GM04503 (cell line): ENCODE data around the gene HSPA2.
"Not testable (repeated sequence)": the region's sequence is repeated elsewhere in the genome, so short reads cannot be mapped to it uniquely, and the experiment has no call there.

ENCODE experiments used
- DNase-seq: peaks from one replicate; pipeline ENCODE4 v3.0.0-alpha.2; 2012; ENCODE audit warnings: low read depth

The HSPA2 gene

GRCh38 chr14:64515053-64515452, 25.5 kb upstream of the HSPA2 start:
- no peak for DNase-seq

GRCh38 chr14:64516969-64517368, 23.6 kb upstream of the HSPA2 start:
- no peak for DNase-seq

- DNase-seq: not testable (repeated sequence)
These were observed 22.9 kb upstream of the HSPA2 start for GRCh38 chr14:64517667-64518066.

DNA sequence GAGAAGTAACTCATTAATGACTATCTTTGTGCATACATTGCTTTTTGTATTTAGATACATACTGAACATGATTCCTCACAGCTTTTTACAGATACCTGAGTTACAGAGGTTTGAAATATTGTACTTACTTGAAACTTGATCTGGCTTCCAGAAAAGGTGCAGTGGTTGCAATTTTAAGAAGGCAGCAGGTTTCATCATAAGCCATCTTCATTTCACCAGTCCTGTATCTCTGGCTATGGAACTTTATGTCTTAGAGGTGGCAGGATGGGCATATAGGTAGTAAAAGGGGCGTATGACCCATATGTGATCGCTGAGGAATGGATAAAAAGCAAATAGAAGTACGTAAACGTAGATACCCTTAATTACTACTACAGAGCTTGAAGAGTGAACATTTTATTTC, 22.3 kb upstream of the HSPA2 start:
- no peak for DNase-seq

- no peak for DNase-seq
These were observed 19.8 kb upstream of the HSPA2 start for GRCh38 chr14:64520699-64521098.

DNA sequence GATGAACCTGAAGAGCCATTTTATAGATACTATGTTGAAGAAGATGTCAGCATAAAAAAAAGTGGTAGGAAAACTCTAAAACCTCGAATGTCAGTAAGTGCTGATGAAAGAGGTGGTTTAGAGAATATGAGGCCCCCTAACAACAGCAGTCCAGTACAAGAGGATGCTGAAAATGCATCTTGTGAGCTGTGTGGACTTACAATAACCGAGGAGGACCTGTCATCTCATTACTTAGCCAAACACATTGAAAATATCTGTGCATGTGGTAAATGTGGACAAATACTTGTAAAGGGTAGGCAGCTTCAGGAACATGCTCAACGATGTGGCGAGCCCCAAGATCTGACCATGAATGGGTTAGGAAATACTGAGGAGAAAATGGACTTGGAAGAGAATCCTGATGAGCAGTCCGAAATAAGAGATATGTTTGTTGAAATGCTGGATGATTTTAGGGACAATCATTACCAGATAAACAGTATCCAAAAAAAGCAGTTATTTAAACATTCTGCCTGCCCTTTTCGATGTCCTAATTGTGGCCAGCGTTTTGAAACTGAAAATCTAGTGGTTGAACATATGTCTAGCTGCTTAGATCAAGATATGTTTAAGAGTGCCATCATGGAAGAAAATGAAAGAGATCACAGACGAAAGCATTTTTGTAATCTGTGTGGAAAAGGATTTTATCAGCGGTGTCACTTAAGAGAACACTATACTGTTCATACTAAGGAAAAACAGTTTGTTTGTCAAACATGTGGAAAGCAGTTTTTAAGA, 17.8 kb upstream of the HSPA2 start:
- DNase-seq: no peak

GRCh38 chr14:64525354-64525753, 15.2 kb upstream of the HSPA2 start:
- DNase-seq: no peak

DNA sequence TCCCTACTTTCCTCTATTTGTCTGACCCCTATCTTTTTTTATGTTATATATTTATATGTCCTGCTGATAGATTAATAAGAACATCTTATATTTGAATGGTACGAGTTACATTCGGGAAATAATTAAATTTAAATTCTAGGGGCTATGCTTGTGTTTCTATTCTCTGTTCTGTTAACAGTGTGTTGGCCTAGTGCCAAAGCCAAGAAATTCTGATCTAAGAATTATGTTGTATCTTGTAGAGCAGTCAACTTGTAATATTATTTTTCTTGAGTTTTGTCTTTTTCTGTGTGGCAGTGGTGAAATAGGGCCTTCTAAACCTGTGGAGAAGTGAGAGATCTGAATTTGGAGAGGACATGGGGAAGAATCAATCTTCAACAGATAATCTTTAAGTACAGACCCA, 9.0 kb upstream of the HSPA2 start:
- no peak for DNase-seq

GRCh38 chr14:64536488-64537245, 3.9 kb upstream of the HSPA2 start:
- peak; percentile 70 for DNase-seq

- DNase-seq: no peak
These were observed 875 bp downstream of the HSPA2 start for GRCh38 chr14:64541261-64541971.

DNA sequence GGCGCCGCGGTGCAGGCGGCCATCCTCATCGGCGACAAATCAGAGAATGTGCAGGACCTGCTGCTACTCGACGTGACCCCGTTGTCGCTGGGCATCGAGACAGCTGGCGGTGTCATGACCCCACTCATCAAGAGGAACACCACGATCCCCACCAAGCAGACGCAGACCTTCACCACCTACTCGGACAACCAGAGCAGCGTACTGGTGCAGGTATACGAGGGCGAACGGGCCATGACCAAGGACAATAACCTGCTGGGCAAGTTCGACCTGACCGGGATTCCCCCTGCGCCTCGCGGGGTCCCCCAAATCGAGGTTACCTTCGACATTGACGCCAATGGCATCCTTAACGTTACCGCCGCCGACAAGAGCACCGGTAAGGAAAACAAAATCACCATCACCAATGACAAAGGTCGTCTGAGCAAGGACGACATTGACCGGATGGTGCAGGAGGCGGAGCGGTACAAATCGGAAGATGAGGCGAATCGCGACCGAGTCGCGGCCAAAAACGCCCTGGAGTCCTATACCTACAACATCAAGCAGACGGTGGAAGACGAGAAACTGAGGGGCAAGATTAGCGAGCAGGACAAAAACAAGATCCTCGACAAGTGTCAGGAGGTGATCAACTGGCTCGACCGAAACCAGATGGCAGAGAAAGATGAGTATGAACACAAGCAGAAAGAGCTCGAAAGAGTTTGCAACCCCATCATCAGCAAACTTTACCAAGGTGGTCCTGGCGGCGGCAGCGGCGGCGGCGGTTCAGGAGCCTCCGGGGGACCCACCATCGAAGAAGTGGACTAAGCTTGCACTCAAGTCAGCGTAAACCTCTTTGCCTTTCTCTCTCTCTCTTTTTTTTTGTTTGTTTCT, 1.7 kb downstream of the HSPA2 start:
- DNase-seq: no peak

- no peak for DNase-seq
These were observed 2.3 kb downstream of the HSPA2 start for GRCh38 chr14:64542836-64543201.

GRCh38 chr14:64544607-64545312, 4.2 kb downstream of the HSPA2 start:
- DNase-seq: no peak

GRCh38 chr14:64549016-64549415, 8.5 kb downstream of the HSPA2 start:
- no peak for DNase-seq

- no peak for DNase-seq
These were observed 9.5 kb downstream of the HSPA2 start, which contains the start of gene PPP1R36 for GRCh38 chr14:64549791-64550620. TSS of gene PPP1R36 (plus strand) at chr14:64549961. CDS start at chr14:64549998, 37 bp downstream.

DNA sequence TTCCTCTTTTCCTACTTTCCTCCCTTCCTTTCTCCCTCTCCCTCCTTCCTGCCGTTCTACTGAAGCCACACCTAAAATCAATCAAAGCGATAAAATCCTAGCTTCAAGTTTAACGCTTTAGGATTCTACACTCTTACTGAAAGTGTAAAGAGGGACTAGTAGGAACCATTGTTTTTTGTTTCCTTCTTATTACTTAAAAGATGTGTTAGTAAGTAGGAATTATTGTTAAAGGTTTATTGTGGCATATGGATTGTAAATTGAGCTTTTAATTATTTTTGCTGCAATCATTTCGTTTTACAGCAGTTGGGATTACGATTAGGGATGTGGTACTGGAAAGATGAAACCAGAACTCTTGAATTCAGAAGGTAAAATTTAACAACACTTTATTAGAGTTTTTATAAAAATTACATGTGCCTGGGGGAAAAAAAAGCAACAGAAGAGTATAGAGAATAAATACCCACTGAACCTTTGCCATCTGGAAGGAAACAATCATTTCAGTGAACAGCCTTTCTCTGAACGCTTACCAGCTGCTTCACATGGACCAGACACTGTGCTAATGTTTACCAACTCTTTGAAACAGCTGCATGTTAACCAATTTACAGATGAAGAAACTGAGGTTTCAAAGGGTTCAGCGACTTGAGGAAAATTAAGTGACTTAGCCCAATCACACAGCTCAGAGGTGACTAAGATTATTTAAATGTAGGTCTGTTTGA, 10.2 kb downstream of the HSPA2 start:
- no peak for DNase-seq

GRCh38 chr14:64554556-64554955, 14.0 kb downstream of the HSPA2 start:
- DNase-seq: no peak

GRCh38 chr14:64556526-64556925, 16.0 kb downstream of the HSPA2 start:
- DNase-seq: peak; percentile 79

GRCh38 chr14:64558216-64558615, 17.7 kb downstream of the HSPA2 start:
- not testable (repeated sequence) for DNase-seq

DNA sequence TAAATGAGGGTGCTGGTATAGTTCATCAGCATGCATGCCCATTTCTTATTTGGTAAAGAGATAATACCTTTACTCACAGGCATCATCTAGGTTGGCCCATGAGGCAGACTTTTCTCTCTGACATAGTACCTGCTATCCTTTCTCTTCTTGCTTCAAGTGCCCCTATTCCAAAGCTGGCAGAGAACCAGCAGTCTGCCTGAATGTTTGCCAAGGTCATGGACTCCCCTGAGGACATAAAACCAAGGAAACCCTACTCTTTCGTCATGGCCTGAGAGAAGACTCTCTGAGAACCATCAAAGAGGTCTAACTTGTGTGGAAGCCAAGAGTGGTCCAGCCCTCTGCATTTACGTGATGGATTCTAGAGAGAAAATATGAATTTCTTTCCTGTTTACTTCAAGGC, 21.1 kb downstream of the HSPA2 start:
- DNase-seq: no peak
